ENCODE data around the gene MFAP3.

Gene MFAP3

GRCh38 chr5:154044099-154044498 lies 5.3 kb downstream of the MFAP3 start:
- Mint-ChIP-seq H3K36me3 (ENCODE audit: low read depth) (peaks cover 7% of the 10 kb centered on the region), H3K4me1 (peaks cover 19% of the 10 kb centered on the region), H3K4me3 (no peak overlapping the region), H3K9me3 (no peaks in the 10 kb centered on the region), H3K27ac (no peak overlapping the region), H3K27me3 (ENCODE audit: low read depth) (no peaks in the 10 kb centered on the region)
- no peak for TF ChIP-seq CTCF (IDR thresholded peaks at IDR 0.05; ENCODE audit: unreplicated experiment in 3 of 3)

- Mint-ChIP-seq H3K36me3 (ENCODE audit: low read depth) (peaks cover 7% of the 10 kb centered on the region), H3K27ac (no peak overlapping the region), H3K27me3 (ENCODE audit: low read depth) (no peaks in the 10 kb centered on the region), H3K9me3 (no peaks in the 10 kb centered on the region), H3K4me3 (no peak overlapping the region), H3K4me1 (peaks cover 14% of the 10 kb centered on the region)
- no peak for TF ChIP-seq CTCF (IDR thresholded peaks at IDR 0.05; ENCODE audit: unreplicated experiment in 3 of 3)
These were observed 5.8 kb downstream of the MFAP3 start for GRCh38 chr5:154044581-154044980.

GRCh38 chr5:154046486-154046885 lies 7.7 kb downstream of the MFAP3 start:
- Mint-ChIP-seq H3K4me3 (no peak overlapping the region), H3K4me1 (peaks cover 13% of the 10 kb centered on the region), H3K36me3 (ENCODE audit: low read depth) (peaks cover 19% of the 10 kb centered on the region), H3K27me3 (ENCODE audit: low read depth) (no peaks in the 10 kb centered on the region), H3K27ac (peak overlapping the region in 1 of 3 experiments; percentile 45), H3K9me3 (no peaks in the 10 kb centered on the region)
- no peak for TF ChIP-seq CTCF (IDR thresholded peaks at IDR 0.05; ENCODE audit: unreplicated experiment in 3 of 3)

GRCh38 chr5:154047324-154047723 lies 8.6 kb downstream of the MFAP3 start:
- H3K27me3 Mint-ChIP-seq (ENCODE audit: low read depth): no peaks in the 10 kb centered on the region
- no peaks in the 10 kb centered on the region for H3K9me3 Mint-ChIP-seq
- TF ChIP-seq CTCF (IDR thresholded peaks at IDR 0.05; ENCODE audit: unreplicated experiment in 3 of 3): no peak
- H3K36me3 Mint-ChIP-seq (ENCODE audit: low read depth): peaks cover 23% of the 10 kb centered on the region
- peaks cover 13% of the 10 kb centered on the region for H3K4me1 Mint-ChIP-seq
- H3K27ac Mint-ChIP-seq: no peak overlapping the region
- no peak overlapping the region for H3K4me3 Mint-ChIP-seq

GRCh38 chr5:154049636-154050035 lies 10.9 kb downstream of the MFAP3 start:
- Mint-ChIP-seq H3K4me3 (no peak overlapping the region), H3K27me3 (ENCODE audit: low read depth) (no peaks in the 10 kb centered on the region), H3K27ac (no peak overlapping the region), H3K9me3 (no peaks in the 10 kb centered on the region), H3K4me1 (peaks cover 13% of the 10 kb centered on the region), H3K36me3 (ENCODE audit: low read depth) (peaks cover 43% of the 10 kb centered on the region)
- no peak for TF ChIP-seq CTCF (IDR thresholded peaks at IDR 0.05; ENCODE audit: unreplicated experiment in 3 of 3)

- Mint-ChIP-seq H3K36me3 (ENCODE audit: low read depth) (peaks cover 51% of the 10 kb centered on the region), H3K4me3 (no peak overlapping the region), H3K4me1 (peaks cover 9% of the 10 kb centered on the region), H3K27me3 (ENCODE audit: low read depth) (no peaks in the 10 kb centered on the region), H3K27ac (no peak overlapping the region), H3K9me3 (no peaks in the 10 kb centered on the region)
- no peak for TF ChIP-seq CTCF (IDR thresholded peaks at IDR 0.05; ENCODE audit: unreplicated experiment in 3 of 3)
These were observed 14.7 kb downstream of the MFAP3 start for GRCh38 chr5:154053468-154053867.
